Right ventricle myocardium superior (tissue), 1 donor: Measurements from ENCODE around the gene ABCC1. TPM values are rescaled to one million over a fixed set of nuclear protein-coding genes. Genes with fewer than 3 reads are reported as not detected.

Experiments
- ATAC-seq: fragments of 200-7000 bp; cut with Tn5 transposase; one replicate; pipeline ENCODE4 v1.9.1; 2020; ENCODE audit warnings: mild to moderate bottlenecking; ENCODE audit not compliant: poor library complexity
- DNase-seq: peaks from one replicate; pipeline ENCODE4 v3.0.0-alpha.2; 2020
- intact Hi-C: fragments of 100-400 bp; cut with DNase I; formaldehyde crosslinking; loops from one replicate; pipeline ENCODE4 v1.11.2; 2022
- total RNA-seq: library from RNA; stranded (reverse); fragmentation: NEBNext Ultra II Directional; extraction: Animal tissue kit (Norgen Biotek cat#: 25700); gene quantifications from one replicate; pipeline ENCODE4 v1.2.1, GENCODE V29; 2021
- donor health status: DM: no; HTN: yes; CAD: no; lungs with severe emphysema.

The ABCC1 gene
- total RNA-seq, 1 donor from 2014 or later: 24.4 TPM

DNA sequence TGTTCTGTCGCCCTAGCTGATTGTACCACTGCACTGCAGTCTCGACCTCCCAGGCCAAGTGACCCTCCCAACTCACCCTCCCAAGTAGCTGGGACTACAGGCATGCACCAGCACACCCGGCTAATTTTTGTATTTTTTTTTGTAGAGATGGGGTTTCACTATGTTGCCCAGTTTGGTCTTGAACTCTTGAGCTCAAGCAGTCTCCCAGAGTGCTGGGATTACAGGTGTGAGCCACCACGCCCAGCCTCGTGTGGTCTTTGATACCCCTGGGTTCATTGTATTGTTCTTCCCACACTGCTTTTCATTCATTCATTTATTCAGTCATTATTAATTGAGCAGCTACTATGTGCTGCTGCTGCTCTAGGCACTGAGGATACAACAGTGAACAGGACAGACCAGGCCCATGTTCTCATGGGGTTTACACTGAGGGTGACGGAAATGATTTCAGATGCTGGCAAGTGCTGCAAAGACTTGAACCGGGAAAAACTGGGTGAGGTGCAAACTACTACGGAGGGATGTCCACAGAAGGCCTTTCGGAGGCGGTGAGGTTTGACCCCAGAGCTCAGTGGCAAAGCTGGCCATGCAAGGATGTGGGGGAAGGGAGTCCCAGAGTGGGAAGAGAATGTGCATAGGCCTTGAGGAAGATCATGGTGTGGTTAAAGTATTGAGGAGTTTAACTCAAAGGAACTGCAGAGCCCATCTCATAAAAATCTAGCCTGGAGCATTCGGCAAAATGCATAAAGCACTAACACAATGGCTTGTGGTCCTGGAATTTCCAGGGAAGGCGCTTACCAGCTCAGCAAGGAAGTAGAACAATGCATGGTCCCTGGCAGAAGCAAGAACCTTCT is 10.9 kb downstream of the ABCC1 start:
- DNase-seq (no peak), ATAC-seq (no peak)
- intact Hi-C loops: no loop called here

DNA sequence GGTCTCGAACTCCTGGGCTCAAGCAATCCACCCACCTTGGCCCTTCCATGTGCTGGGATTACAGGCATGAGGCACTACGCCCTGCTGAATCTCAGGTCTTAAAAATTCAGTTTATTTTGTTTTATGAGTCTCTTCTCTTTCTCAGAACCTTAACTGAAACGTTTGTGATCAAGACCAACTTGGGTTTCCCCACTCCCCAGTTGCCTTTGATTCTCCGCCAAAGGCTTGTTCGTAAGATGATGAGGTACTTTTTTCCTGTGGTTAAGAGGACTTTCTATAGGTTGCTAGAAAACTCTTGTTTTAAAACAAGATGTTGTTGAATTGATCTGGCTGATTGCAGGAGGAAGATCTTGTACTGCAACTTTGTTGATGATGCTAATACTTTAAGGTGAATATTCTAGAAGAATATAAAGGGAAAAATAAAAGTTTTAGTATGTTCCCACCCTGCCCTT is 11.7 kb downstream of the ABCC1 start:
- ATAC-seq (no peak), DNase-seq (no peak)
- intact Hi-C loops: no loop called here

DNA sequence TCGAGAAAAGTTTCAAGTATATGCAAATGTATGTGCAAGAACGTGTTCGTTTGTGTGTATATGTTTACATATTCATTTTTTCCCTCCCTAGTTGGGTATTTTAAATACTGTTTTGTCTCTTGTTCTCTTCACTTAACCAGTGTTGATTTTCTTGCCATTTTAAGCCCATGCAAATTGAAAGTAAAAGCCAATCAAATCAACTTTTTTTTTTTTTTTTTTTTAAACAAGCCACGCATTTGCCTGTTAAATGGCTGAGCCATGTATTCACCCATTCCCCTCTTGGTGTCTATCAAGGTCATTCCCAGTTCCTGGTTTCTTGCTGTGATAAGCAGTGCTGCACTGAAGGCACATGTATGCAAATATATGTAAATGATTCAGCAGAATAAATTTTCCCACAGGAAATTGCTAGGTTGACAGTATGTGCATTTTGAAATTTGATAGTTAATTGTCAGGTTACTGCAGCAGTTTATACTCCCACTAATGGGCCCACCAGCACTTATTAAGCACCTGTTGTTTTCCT is 12.2 kb downstream of the ABCC1 start:
- intact Hi-C loops: no loop called here
- DNase-seq (no peak), ATAC-seq (no peak)

DNA sequence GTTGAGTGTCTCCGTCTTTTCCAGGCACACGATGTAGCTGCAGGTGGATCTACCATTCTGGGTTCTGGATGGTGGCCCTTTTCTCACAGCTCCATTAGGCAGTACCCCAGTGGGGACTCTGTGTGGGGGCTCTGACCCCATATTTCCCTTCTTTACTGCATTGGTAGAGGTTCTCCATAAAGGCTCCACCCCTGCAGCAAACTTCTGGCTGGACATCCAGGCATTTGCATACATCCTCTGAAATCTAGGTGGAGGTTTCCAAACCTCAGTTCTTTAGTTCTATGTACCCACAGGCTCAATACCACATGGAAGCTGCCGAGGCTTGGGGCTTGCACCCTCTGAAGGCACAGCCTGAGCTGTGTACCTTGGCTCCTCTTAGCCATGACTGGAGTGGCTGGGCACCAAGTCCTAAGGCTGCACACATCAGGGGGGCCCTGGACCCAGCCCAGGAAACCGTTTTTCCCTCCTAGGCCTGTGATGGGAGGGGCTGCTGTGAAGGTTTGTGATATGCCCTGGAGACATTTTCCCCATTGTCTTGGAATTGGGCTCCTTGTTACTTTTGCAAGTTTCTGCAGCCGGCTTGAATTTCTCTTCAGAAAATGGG is 14.0 kb downstream of the ABCC1 start:
- no peak for DNase-seq
- intact Hi-C loops: no loop called here
- ATAC-seq: no peak

DNA sequence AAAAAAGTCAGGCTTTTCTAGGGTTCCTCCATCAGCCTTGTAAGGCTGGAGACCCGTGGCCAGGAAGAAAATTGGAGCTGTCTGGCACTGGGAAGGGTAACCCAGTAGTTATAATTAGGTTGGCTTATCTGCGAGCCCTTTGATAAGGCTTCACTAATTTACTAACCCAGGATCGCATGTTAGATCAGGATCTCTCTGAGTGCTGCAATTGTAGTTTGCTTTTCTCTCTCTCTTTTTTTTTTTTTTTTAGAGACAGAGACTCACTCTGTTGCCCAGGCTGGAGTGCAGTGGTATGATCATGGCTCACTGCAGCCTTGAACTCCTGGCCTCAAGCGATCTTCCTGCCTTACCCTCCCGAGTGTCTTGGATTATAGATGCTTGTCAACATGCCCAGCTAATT is 17.0 kb downstream of the ABCC1 start:
- intact Hi-C loops: no loop called here
- no peak for DNase-seq
- ATAC-seq: no peak

DNA sequence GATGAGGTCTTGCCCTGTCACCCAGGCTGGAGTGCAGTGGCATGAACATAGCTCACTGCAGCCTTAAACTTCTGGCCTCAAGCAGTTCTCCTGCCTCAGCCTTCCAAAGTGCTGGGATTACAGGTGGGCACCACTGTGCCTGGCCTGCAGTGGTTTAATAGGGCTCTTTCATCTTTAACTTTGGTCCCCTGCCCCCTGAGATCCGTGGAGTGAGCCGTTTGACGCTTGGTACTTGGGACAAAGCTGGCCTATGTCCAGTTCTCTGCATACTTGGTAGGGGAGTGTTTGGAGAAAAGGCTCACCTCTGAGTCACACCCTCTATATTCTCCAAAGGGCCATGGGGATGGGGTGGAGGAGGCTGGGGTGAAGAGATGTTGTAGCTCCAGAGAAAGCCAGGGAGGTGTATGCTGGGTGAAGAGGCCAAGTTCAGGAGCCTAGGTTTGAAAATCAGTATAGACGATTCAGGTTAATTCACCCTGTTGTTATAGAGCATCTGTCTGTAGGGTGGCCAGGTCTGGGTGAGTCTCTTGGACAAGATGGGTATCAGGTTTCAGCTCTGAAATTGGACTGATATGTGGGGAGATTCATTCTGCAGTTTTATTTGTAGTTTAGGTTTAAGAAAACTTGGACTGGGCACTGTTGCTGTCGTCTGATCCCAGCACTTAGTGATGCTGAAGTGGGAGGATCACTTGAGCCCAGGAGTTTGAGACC is 17.6 kb downstream of the ABCC1 start:
- no peak for ATAC-seq
- intact Hi-C loops: no loop called here
- DNase-seq: no peak

DNA sequence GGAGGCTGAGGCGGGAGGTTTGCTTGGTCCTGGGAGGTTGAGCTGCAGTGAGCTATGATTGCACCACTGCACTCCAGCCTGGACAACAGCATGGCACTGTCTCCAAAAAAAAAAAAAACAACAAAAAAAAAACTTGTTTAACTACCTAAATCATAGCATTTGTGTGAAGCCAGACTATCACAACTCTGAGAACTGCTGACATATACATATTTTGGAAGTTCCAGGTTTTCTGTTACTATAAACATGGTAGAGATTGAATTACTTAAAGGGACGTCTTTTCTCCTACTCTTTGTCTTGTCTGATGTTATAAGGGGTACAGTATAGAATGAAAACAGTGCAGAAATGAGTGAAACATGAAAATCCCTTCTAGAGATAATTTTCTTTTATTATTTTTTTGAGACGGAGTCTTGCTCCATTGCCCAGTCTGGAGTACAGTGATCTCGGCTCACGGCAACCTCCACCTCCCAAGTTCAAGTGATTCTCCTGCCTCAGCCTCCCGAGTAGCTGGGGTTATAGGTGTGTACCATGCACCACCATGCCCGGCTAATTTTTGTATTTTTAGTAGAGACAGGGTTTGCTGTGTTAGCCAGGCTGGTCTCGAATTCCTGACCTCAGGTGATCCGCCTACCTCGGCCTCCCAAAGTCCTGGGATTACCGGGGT is 18.4 kb downstream of the ABCC1 start:
- intact Hi-C loops: no loop called here
- ATAC-seq (no peak), DNase-seq (no peak)

DNA sequence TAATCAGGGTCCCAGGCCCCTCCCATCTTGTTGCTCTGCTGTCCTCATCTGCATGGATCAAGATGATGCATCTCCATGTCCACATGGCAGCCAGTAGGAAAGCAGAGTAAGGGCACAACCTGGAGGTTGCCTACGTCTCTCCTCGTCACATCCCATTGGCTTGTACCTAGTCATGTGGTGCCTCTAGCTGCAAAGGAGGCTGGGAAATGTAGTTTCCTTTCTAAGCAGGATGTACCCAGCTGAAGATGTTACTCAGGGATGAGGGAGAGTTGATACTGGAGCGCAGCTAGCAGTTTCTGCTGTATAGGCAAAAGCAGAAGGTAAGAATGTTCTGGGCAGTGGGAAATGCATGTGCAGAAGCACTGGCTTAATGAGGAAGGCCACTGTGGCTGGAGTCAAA is 20.8 kb downstream of the ABCC1 start:
- ATAC-seq (no peak), DNase-seq (no peak)
- intact Hi-C loops: loop anchor here (10.0 kb wide), 1 partner anchor 65 kb away; no protein-coding TSS in a partner anchor

DNA sequence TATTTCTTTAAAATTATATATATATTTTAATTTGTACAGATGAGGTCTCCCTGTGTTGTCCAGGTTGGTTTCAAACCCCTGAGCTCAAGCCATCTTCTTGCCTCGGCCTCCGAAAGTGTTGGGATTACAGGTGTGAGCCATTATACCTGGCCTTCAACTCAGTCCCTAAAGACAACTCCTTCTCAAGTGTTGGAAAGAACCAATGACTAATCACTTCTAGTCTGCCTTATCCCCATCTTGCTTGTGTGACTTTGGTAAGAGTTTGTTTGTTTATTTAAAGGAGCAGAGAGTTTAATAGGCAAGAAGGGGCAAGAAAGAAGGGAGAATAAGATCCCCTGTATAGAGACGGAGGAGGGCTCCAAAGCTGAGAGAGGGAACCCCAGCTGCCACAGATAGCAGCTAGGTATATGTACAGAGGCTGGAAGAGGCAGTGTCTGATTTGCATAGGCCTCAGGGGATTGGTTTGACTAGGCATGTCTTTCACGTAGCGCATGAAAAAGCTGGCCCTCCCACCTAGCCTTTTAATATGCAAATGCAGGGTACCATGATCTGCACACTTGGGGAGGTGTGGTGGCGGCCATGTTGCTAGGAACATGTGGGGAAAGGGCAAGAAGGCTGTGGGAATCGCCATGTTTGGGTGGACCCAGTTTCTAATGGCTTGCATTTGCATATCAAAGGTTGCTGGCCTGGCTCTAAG is 21.5 kb downstream of the ABCC1 start:
- no peak for DNase-seq
- intact Hi-C loops: loop anchor here (10.0 kb wide), 1 partner anchor 66 kb away; no protein-coding TSS in a partner anchor
- ATAC-seq: no peak

DNA sequence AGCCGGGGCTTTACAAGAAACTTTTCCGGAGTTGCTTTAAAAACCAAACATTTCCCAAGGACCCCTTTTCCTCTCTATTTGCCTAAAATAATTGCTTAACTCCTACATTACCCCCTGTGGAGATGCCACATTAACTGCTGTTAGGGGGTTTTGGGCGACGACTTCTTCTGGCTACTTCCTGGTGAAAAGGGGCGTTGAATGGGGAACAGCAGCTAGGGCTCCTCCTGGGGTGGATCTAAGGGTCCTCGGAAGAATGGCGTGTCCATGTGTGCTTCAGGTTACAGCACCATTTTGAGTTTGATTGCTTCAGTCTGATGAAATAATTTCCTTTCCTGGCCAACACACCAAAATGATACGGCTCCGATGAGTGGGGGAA is 22.0 kb downstream of the ABCC1 start:
- DNase-seq (no peak), ATAC-seq (no peak)
- intact Hi-C loops: loop anchor here (10.0 kb wide), 1 partner anchor 67 kb away; no protein-coding TSS in a partner anchor

DNA sequence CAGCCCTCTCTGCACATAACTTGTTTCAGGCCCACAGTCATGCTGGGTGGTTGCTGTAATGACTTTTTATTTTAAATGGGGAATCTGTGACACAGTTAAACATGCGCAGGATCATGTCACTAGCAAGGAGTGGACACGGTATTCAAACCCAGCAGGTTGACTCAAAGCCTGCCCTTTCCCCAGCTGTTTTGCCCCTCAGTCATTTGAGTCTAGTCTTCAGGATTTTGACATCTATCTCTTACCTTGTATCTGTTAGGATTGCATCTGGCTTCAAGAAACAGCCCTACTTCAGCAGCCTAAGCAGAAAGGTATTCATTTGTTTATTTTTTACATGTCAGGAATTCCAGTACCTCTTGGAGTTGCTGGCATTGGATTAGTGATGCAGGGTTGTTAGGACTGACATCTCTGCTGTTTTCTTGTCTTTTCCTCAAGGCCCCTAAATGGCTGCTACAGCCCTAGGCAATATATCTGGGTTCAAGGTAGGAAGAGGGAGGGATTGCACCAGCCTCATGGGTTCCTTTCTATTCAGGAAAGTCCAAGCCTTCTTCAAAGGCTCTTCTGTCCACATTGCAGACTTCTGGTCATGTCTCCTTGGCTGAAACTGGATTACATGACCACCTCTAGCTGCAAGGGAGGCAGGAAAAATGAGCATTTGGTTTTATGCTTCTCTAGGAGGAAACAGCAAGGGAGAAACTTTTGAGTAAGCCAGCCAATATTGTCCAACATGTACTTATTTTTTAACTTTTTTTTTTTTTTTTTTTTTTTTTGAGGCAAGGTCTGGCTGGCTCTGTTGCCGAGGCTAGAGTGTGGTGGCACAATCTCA is 22.8 kb downstream of the ABCC1 start:
- DNase-seq: no peak
- intact Hi-C loops: loop anchor here (10.0 kb wide), 1 partner anchor 67 kb away; no protein-coding TSS in a partner anchor
- ATAC-seq: no peak

DNA sequence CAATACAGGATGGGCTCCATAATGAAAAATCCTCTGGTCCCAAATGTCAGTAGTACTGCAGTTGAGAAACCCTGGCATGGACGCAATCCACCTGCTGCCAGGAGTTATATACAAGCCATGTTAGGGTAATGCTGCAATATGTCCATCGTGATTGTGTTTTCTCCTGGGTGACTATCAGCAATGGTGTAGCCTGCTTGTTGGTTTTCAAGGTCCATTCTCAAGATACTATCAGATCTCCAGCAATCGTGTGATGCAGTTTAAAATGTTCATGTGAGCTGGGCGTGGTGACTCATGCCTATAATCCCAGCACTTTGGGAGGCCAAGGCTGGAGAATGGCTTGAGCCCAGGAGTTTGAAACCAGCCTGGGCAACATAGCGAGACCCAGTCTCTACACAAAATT is 24.0 kb downstream of the ABCC1 start:
- ATAC-seq (peak; percentile 10), DNase-seq (no peak)
- intact Hi-C loops: loop anchor here (10.0 kb wide), 1 partner anchor 69 kb away; no protein-coding TSS in a partner anchor

DNA sequence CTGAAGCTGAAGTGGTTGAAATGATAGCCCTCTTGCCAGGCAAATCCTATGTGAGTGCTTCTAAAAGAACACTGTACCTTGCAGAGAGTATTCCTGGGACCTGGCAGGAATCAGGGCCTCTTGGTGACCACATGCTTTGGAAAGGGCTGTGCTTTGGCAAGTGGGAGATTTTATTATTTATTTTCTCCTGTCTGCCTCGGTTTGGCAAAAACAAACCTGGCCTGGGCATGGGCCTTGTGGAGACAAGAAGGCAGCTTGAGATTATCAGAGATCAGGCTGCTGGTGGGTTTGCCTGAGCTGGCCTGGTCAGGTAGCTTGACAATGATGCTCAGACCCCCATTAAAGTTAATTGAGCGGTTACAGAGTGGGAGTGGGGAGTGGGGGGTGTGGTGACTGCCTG is 24.6 kb downstream of the ABCC1 start:
- intact Hi-C loops: loop anchor here (10.0 kb wide), 1 partner anchor 69 kb away; no protein-coding TSS in a partner anchor
- peak; percentile 76 for ATAC-seq
- no peak for DNase-seq

DNA sequence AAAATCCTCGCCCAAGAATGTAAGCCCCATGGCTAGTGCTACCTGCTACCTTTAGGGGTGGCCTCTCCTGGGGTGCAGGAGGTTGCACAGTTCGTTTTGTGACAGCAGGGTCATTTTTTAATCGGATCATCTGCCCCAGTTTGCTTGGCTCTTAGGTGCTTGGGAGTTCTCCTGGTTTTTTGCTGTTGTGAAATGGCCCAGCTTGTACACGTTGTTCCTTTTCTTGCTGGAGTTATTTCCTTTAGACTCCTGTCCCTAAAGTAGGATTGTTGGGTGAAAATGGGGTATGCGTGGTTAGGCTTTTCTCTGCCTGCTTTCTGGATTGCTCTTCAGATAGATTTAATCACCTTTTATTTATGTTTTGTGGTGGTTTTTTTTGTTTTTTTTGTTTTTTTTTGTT is 25.8 kb downstream of the ABCC1 start:
- ATAC-seq (peak; percentile 41), DNase-seq (no peak)
- intact Hi-C loops: loop anchor here (10.0 kb wide), 1 partner anchor 70 kb away; no protein-coding TSS in a partner anchor

DNA sequence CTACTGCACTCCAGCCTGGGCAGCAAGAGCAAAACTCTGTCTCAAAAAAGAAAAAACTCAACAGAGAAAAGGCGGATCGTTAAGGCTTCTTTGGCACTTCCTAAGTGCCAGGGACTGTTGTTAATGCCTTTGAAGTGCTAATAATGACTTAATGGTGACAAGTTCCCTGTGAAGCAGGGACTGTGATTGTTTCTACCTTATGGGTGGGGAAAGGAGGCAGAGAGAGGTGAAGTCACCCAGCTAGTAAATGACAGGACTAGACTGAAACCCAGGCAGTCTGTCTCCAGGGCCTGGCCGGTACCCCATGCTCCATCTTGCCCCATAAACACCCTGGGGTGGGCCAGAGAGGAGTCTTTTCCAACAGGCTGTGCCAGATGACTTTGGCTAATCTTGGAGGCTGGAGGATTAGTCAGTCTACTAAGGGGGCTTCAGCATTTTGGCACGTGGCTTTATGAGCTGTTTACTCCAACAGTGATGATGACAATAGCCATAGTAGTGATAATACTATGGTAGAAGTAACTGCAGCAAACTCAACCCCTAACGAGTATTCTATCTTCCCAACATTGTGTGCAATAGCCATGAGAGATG is 26.9 kb downstream of the ABCC1 start:
- intact Hi-C loops: loop anchor here (10.0 kb wide), 1 partner anchor 72 kb away; no protein-coding TSS in a partner anchor
- ATAC-seq (no peak), DNase-seq (no peak)

DNA sequence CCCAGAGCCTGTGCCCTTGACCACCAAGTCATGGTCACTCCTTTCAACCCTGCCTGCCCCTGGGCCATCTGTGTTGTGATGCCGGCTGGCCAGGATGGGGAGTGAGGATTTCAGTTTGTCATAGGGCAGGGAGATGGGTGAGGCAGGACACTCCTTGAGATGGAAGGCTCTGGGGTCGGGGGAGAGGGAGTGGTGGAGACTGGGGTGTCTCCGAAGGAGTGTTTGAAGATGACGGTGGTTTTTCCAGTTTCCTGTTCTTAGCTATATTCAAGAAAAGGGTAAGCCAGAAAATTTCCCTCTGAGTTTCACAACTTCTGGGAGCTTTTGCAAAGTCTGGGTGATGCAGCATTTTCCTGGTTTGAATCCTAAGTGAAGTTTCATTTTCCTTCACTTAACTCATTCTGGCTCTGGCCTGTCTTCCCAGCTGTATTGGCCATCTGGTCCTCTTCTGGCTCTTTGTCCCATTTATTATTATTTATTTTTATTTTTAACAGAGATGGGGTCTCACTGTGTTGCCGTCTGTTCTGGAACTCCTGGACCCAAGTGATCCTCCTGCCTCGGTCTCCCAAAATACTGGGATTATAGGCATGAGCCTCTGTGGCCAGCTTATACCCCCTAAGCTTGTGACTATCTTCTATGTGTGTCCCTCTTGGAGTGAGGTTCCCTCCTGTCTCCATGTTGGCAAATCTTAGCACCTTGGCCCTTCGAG is 27.7 kb downstream of the ABCC1 start:
- intact Hi-C loops: loop anchor here (10.0 kb wide), 1 partner anchor 72 kb away; no protein-coding TSS in a partner anchor
- DNase-seq (no peak), ATAC-seq (peak; percentile 46)
